B cell (primary cell): ENCODE measurements around the gene PARD3.

ENCODE experiments used
- EZH2 ChIP-seq: IDR thresholded peaks from 2 replicates; pipeline ENCODE4 v1.6.1; 2012; ENCODE audit warnings: borderline replicate concordance, low read depth, mild to moderate bottlenecking, moderate library complexity, low read length; ENCODE audit not compliant: insufficient read depth, poor library complexity, severe bottlenecking
- TF ChIP-seq, protein P1 (sequence below): fragments of 200-600 bp; IDR thresholded peaks from one replicate; pipeline ENCODE4 v1.8.0; 2022; ENCODE audit warnings: antibody characterized with exemption, mild to moderate bottlenecking

DNA sequence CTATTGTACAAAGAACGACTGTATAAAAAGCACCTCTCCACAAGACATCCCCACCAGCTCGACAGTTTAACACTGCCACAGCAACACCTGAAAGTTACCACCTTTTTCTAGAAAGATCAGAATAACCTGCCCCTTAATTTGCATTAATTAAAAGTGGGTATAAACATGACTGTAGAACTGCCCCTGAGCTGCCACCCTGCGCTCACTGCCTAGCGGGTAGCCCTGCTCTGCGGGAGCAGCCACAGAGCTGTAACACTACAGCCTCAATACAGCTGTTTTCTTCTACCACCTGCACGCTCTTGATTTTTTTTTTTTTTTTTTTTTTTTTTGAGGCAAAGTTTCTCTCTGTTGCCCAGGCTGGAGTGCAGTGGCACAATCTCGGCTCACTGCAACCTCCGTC lies 140.9 kb downstream of the PARD3 start:
- TF ChIP-seq, protein P1, sequence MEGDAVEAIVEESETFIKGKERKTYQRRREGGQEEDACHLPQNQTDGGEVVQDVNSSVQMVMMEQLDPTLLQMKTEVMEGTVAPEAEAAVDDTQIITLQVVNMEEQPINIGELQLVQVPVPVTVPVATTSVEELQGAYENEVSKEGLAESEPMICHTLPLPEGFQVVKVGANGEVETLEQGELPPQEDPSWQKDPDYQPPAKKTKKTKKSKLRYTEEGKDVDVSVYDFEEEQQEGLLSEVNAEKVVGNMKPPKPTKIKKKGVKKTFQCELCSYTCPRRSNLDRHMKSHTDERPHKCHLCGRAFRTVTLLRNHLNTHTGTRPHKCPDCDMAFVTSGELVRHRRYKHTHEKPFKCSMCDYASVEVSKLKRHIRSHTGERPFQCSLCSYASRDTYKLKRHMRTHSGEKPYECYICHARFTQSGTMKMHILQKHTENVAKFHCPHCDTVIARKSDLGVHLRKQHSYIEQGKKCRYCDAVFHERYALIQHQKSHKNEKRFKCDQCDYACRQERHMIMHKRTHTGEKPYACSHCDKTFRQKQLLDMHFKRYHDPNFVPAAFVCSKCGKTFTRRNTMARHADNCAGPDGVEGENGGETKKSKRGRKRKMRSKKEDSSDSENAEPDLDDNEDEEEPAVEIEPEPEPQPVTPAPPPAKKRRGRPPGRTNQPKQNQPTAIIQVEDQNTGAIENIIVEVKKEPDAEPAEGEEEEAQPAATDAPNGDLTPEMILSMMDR: no peak
- TF ChIP-seq EZH2: no peak
